GM18507 (cell line): ENCODE data around the gene PSMD2.
"Not testable (repeated sequence)": the region's sequence is repeated elsewhere in the genome, so short reads cannot be mapped to it uniquely, and the experiment has no call there.

Experiments
- DNase-seq: peaks from one replicate; pipeline ENCODE4 v3.0.0; 2011; ENCODE audit warnings: low read depth; ENCODE audit not compliant: insufficient read length; ENCODE audit errors: extremely low spot score
- FAIRE-seq: peaks from 2 replicates; lab custom pipeline; 2011; peaks lifted over from hg19 to GRCh38; lab: Jason Lieb, UNC

The PSMD2 gene

GRCh38 chr3:184298759-184299487 is at the start of gene PSMD2:
Gene PSMD2 (plus strand): TSS chr3:184299241. CDS start chr3:184299267, 26 bp downstream.
- DNase-seq (peak; percentile 98), FAIRE-seq (peak; percentile 88)

- DNase-seq (peak; percentile 91), FAIRE-seq (peak; percentile 98)
These were observed 49.5 kb upstream of the PSMD2 start, which contains the start of gene EEF1AKMT4 for GRCh38 chr3:184249412-184250166. Gene EEF1AKMT4 (plus strand): TSS chr3:184249672. CDS start chr3:184249695, 23 bp downstream.

- DNase-seq (peak; percentile 79), FAIRE-seq (peak; percentile 92)
These were observed 48.7 kb upstream of the PSMD2 start for GRCh38 chr3:184250167-184250828.

- FAIRE-seq (no peak), DNase-seq (no peak)
These were observed 43.6 kb upstream of the PSMD2 start for GRCh38 chr3:184255291-184256039.

- DNase-seq (no peak), FAIRE-seq (no peak)
These were observed 41.7 kb upstream of the PSMD2 start for GRCh38 chr3:184257083-184257915.

GRCh38 chr3:184258926-184259325 is 40.1 kb upstream of the PSMD2 start:
- FAIRE-seq (no peak), DNase-seq (no peak)

- FAIRE-seq, result no peak
- no peak for DNase-seq
These were observed 39.6 kb upstream of the PSMD2 start for GRCh38 chr3:184259396-184259877.

- no peak for DNase-seq
- FAIRE-seq, result no peak
These were observed 38.9 kb upstream of the PSMD2 start for GRCh38 chr3:184259878-184260723.

- FAIRE-seq, result no peak
- no peak for DNase-seq
These were observed 38.2 kb upstream of the PSMD2 start for GRCh38 chr3:184260724-184261269.

- DNase-seq, result no peak
These were observed 37.7 kb upstream of the PSMD2 start, which contains the start of gene CAMK2N2 for GRCh38 chr3:184261270-184261853. Gene CAMK2N2 (minus strand): TSS chr3:184261553. CDS start chr3:184261285, 268 bp downstream.

GRCh38 chr3:184261854-184262763 is 36.9 kb upstream of the PSMD2 start:
- FAIRE-seq, result no peak
- no peak for DNase-seq

More at GRCh38 chr3:184261270-184261853, 37.7 kb upstream of the PSMD2 start, which contains the start of gene CAMK2N2:
- FAIRE-seq, result no peak

- DNase-seq, result no peak
- no peak for FAIRE-seq
These were observed 36.3 kb upstream of the PSMD2 start for GRCh38 chr3:184262764-184263179.

- FAIRE-seq, result not testable (repeated sequence)
These were observed 31.8 kb upstream of the PSMD2 start for GRCh38 chr3:184267249-184267648.

GRCh38 chr3:184272269-184272668 is 26.8 kb upstream of the PSMD2 start:
- DNase-seq, result no peak
- no peak for FAIRE-seq

More at GRCh38 chr3:184267249-184267648, 31.8 kb upstream of the PSMD2 start:
- DNase-seq, result not testable (repeated sequence)

GRCh38 chr3:184275381-184275701 is 23.7 kb upstream of the PSMD2 start:
- FAIRE-seq, result no peak
- no peak for DNase-seq
